C4-2B (cell line): Measurements from ENCODE around the gene LIG3.

Experiments
- CTCF ChIP-seq: fragments of 450-650 bp; conservative IDR thresholded peaks from 2 replicates; pipeline ENCODE4 v1.5.1; 2017; ENCODE audit warnings: mild to moderate bottlenecking
- ZFX ChIP-seq: fragments of 450-650 bp; IDR thresholded peaks from 2 replicates; pipeline ENCODE4 v1.6.1; 2017

DNA sequence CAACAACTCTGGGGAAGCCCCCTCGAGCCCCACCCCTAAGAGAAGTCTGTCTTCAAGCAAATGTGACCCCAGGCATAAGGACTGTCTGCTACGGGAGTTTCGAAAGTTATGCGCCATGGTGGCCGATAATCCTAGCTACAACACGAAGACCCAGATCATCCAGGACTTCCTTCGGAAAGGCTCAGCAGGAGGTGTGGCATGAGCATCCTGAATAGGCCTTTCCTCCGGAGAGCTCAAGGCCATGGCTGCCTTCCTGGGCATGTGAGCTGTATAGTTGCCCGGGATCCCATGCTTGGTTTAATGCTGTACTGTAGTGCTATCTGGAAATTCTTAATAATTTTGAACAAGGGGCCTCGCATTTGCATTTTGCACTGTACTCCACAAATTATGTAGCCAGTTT is 9.2 kb downstream of the LIG3 start:
- TF ChIP-seq CTCF (no peak), ZFX (no peak)
